Neural cell (in vitro differentiated cells): ENCODE measurements around the gene BNIP3. TPM values are rescaled to one million over a fixed set of nuclear protein-coding genes. Genes with fewer than 3 reads are reported as not detected.

Experiments used
- H2AFZ ChIP-seq: fragments of 200-600, 300-800 bp; sonication (generic), shearing (Covaris generic); 2 replicates; pipeline ENCODE4 v1.6.0; 2014; ENCODE audit warnings: low read depth, mild to moderate bottlenecking, antibody characterized with exemption, low read length, moderate library complexity
- H3F3A ChIP-seq: fragments of 200-600 bp; shearing (Covaris generic); 2 replicates; pipeline ENCODE4 v1.6.1; 2016; ENCODE audit warnings: mild to moderate bottlenecking, moderate library complexity, mixed read lengths, antibody characterized with exemption, low read length; ENCODE audit not compliant: insufficient read depth, poor library complexity, severe bottlenecking
- H3K27ac ChIP-seq: fragments of 200-600, 300-800 bp; sonication (generic), shearing (Covaris generic); 2 replicates; pipeline ENCODE4 v1.5.1; 2014; ENCODE audit warnings: mild to moderate bottlenecking, low read length, moderate library complexity
- H3K27me3 ChIP-seq: fragments of 300-800, 200-600 bp; sonication (generic), shearing (Covaris generic); 2 replicates; pipeline ENCODE4 v1.6.0; 2014; ENCODE audit warnings: mild to moderate bottlenecking, low read depth, low read length, moderate library complexity; ENCODE audit not compliant: insufficient read depth
- H3K36me3 ChIP-seq: fragments of 300-800, 200-600 bp; sonication (generic), shearing (Covaris generic); 2 replicates; pipeline ENCODE4 v1.5.1; 2014; ENCODE audit warnings: mild to moderate bottlenecking, antibody characterized with exemption, low read length, moderate library complexity; ENCODE audit not compliant: insufficient read depth
- H3K4me2 ChIP-seq: fragments of 300-800, 200-600 bp; sonication (generic), shearing (Covaris generic); 2 replicates; pipeline ENCODE4 v1.6.0; 2014; ENCODE audit warnings: mild to moderate bottlenecking, low read length
- H3K4me3 ChIP-seq: fragments of 300-800, 200-600 bp; sonication (generic), shearing (Covaris generic); 2 replicates; pipeline ENCODE4 v1.5.1; 2014; ENCODE audit warnings: mild to moderate bottlenecking, low read length, moderate library complexity
- H3K79me2 ChIP-seq: fragments of 200-600 bp; shearing (Covaris generic); replicated peaks from 2 replicates; pipeline ENCODE4 v1.6.0; 2014; ENCODE audit warnings: mild to moderate bottlenecking, low read length, moderate library complexity; ENCODE audit not compliant: insufficient read depth
- H3K9ac ChIP-seq: fragments of 300-800, 200-600 bp; sonication (generic), shearing (Covaris generic); 2 replicates; pipeline ENCODE4 v1.6.1; 2016; ENCODE audit warnings: mild to moderate bottlenecking, low read length, mixed read lengths
- H3K9me2 ChIP-seq: fragments of 200-600 bp; shearing (Covaris generic); 2 replicates; pipeline ENCODE4 v1.6.1; 2016; ENCODE audit warnings: mild to moderate bottlenecking, low read length, mixed read lengths; ENCODE audit not compliant: insufficient read depth
- H3K9me3 ChIP-seq: fragments of 200-600, 300-800 bp; sonication (generic), shearing (Covaris generic); 2 replicates; pipeline ENCODE4 v1.6.1; 2016; ENCODE audit warnings: mild to moderate bottlenecking, mixed run types, low read length, moderate library complexity, mixed read lengths
- H4K20me1 ChIP-seq: fragments of 200-600 bp; shearing (Covaris generic); 2 replicates; pipeline ENCODE4 v1.6.1; 2016; ENCODE audit warnings: mild to moderate bottlenecking, mixed run types; ENCODE audit not compliant: insufficient read depth
- CTCF ChIP-seq: fragments of 450-650 bp; IDR thresholded peaks from 2 replicates; pipeline ENCODE4 v1.5.1; 2014; ENCODE audit warnings: antibody characterized with exemption, mild to moderate bottlenecking, moderate library complexity; ENCODE audit not compliant: poor library complexity, severe bottlenecking
- EP300 ChIP-seq: fragments of 450-650 bp; conservative IDR thresholded peaks from 2 replicates; pipeline ENCODE4 v1.6.1; 2014; ENCODE audit warnings: antibody characterized with exemption, mild to moderate bottlenecking, moderate library complexity; ENCODE audit not compliant: poor library complexity, severe bottlenecking
- EZH2 ChIP-seq: fragments of 200-600, 300-800 bp; shearing (Covaris generic), sonication (generic); IDR thresholded peaks from 2 replicates; pipeline ENCODE4 v1.6.1; 2014; ENCODE audit warnings: antibody characterized with exemption, low read length, borderline replicate concordance, mild to moderate bottlenecking; ENCODE audit not compliant: insufficient read depth, poor library complexity, severe bottlenecking
- MXI1 ChIP-seq: fragments of 450-650 bp; conservative IDR thresholded peaks from 2 replicates; pipeline ENCODE4 v1.6.1; 2014; ENCODE audit warnings: antibody characterized with exemption, mild to moderate bottlenecking; ENCODE audit not compliant: poor library complexity, severe bottlenecking
- POLR2AphosphoS5 ChIP-seq: IDR thresholded peaks from 2 replicates; pipeline ENCODE4 v1.6.1; 2012
- RAD21 ChIP-seq: fragments of 450-650 bp; conservative IDR thresholded peaks from 2 replicates; pipeline ENCODE4 v1.6.1; 2014; ENCODE audit warnings: antibody characterized with exemption, mild to moderate bottlenecking, moderate library complexity
- SMC3 ChIP-seq: fragments of 450-650 bp; conservative IDR thresholded peaks from 2 replicates; pipeline ENCODE4 v1.6.1; 2014; ENCODE audit warnings: antibody characterized with exemption, mild to moderate bottlenecking, moderate library complexity; ENCODE audit not compliant: poor library complexity
- TAF1 ChIP-seq: IDR thresholded peaks from 2 replicates; pipeline ENCODE4 v1.6.1; 2012; ENCODE audit warnings: low read depth
- polyA plus RNA-seq: library from polyadenylated mRNA; depleted of rRNA; stranded (reverse); fragments of >200 nt; gene quantifications from 2 replicates; pipeline ENCODE4 v1.2.3, GENCODE V29; 2014
- TF ChIP-seq, protein P1 (sequence below): IDR thresholded peaks from 2 replicates; pipeline ENCODE4 v1.6.1; 2012; ENCODE audit warnings: borderline replicate concordance

The BNIP3 gene
- polyA plus RNA-seq, 1 donor from 2014 or later = 77.1 TPM

- Histone ChIP-seq H3K9me3 (no peaks in the 10 kb centered on the region), H3K4me2 (peak overlapping the region; percentile 34), H3K79me2 (peaks cover 34% of the 10 kb centered on the region), H3K9me2 (no peaks in the 10 kb centered on the region), H3K9ac (no peak overlapping the region), H3K27me3 (no peaks in the 10 kb centered on the region), H3F3A (no peaks in the 10 kb centered on the region), H3K36me3 (peaks cover 5% of the 10 kb centered on the region), H2AFZ (no peak overlapping the region), H3K27ac (peak overlapping the region; percentile 26), H4K20me1 (peaks cover 5% of the 10 kb centered on the region), H3K4me3 (peak overlapping the region; percentile 48)
- TF ChIP-seq TAF1 (no peak), POLR2AphosphoS5 (peak; percentile 79), EP300 (peak; percentile 24)
Observed at GRCh38 chr10:131975003-131975402, 6.7 kb downstream of the BNIP3 start.

DNA sequence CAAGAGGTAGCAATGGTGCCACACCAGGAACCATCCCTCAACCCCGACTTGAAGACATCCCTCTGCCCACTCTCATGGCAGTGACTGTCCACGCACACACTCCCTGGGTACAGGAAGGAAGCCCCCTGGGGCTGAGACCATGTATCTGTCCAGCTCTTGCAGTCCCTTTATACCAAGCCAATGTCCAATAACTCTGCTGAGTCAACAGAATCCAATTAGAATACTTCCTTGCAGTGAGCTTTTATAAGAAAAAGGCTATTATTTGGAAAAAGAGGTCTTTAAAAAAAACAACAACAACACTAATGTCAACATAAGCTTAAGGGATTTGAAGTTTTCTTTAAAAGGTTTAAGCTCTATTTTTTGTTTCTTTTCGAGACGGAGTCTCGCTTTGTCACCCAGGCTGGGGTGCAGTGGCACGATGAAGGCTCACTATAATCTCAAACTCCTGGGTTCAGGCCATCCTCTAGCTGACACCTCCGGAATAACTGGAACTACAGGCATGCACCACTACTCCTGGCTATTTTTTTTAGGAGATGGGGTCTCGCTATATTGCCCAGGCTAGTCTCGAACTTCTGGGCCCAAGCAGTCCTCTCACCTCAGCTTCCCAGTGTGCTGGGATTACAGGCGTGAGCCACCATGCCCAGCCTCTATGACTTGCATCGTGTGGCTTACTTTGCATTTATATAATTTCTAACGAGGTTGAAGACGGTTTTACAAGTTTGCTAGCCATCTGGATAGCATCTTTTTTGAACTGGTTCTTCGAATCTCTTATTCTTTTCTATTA, 7.5 kb downstream of the BNIP3 start:
- peak overlapping the region; percentile 48 for H3K4me3 ChIP-seq

More for the DNA sequence above, 7.5 kb downstream of the BNIP3 start:
- Histone ChIP-seq H3K27ac (no peak overlapping the region), H3K4me2 (peak overlapping the region; percentile 22), H3F3A (no peaks in the 10 kb centered on the region), H3K9me3 (no peaks in the 10 kb centered on the region), H3K27me3 (no peaks in the 10 kb centered on the region), H3K9ac (no peak overlapping the region), H3K79me2 (peaks cover 26% of the 10 kb centered on the region), H4K20me1 (peaks cover 5% of the 10 kb centered on the region), H3K36me3 (peaks cover 5% of the 10 kb centered on the region), H3K9me2 (no peaks in the 10 kb centered on the region), H2AFZ (no peak overlapping the region)
- TF ChIP-seq EZH2 (no peak), MXI1 (no peak), SMC3 (no peak), RAD21 (no peak), EP300 (no peak), CTCF (no peak), POLR2AphosphoS5 (no peak), TAF1 (no peak)
- TF ChIP-seq, protein P1, sequence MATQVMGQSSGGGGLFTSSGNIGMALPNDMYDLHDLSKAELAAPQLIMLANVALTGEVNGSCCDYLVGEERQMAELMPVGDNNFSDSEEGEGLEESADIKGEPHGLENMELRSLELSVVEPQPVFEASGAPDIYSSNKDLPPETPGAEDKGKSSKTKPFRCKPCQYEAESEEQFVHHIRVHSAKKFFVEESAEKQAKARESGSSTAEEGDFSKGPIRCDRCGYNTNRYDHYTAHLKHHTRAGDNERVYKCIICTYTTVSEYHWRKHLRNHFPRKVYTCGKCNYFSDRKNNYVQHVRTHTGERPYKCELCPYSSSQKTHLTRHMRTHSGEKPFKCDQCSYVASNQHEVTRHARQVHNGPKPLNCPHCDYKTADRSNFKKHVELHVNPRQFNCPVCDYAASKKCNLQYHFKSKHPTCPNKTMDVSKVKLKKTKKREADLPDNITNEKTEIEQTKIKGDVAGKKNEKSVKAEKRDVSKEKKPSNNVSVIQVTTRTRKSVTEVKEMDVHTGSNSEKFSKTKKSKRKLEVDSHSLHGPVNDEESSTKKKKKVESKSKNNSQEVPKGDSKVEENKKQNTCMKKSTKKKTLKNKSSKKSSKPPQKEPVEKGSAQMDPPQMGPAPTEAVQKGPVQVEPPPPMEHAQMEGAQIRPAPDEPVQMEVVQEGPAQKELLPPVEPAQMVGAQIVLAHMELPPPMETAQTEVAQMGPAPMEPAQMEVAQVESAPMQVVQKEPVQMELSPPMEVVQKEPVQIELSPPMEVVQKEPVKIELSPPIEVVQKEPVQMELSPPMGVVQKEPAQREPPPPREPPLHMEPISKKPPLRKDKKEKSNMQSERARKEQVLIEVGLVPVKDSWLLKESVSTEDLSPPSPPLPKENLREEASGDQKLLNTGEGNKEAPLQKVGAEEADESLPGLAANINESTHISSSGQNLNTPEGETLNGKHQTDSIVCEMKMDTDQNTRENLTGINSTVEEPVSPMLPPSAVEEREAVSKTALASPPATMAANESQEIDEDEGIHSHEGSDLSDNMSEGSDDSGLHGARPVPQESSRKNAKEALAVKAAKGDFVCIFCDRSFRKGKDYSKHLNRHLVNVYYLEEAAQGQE = no peak
